Astrocyte (in vitro differentiated cells and primary cell): ENCODE data around the gene POU2F1. TPM values are rescaled to one million over a fixed set of nuclear protein-coding genes. Genes with fewer than 3 reads are reported as not detected.
A peak's percentile ranks its signal among the peaks of the same experiment; 100 is the strongest.

ENCODE experiments used
- DNase-seq: peaks from one replicate; pipeline ENCODE4 v3.0.0-alpha.2; 2010; ENCODE audit warnings: low read depth
- FAIRE-seq: peaks from 2 replicates; lab custom pipeline; 2011; peaks lifted over from hg19 to GRCh38; lab: Jason Lieb, UNC
- H2AFZ ChIP-seq: 2 replicates; pipeline ENCODE4 v1.6.0; 2012; ENCODE audit warnings: low read depth, low read length, inconsistent platforms
- H3K27ac ChIP-seq: 2 replicates; pipeline ENCODE4 v1.5.1; 2011; ENCODE audit warnings: low read depth, low read length, inconsistent platforms
- H3K27me3 ChIP-seq: 2 replicates; pipeline ENCODE4 v1.6.0; 2011; ENCODE audit warnings: low read length, inconsistent platforms; ENCODE audit not compliant: insufficient read depth
- H3K36me3 ChIP-seq: 2 replicates; pipeline ENCODE4 v1.5.1; 2011; ENCODE audit warnings: low read length, inconsistent platforms; ENCODE audit not compliant: insufficient read depth
- H3K4me1 ChIP-seq: 2 replicates; pipeline ENCODE4 v1.5.1; 2011; ENCODE audit warnings: low read length, inconsistent platforms; ENCODE audit not compliant: insufficient read depth
- H3K4me2 ChIP-seq: 2 replicates; pipeline ENCODE4 v1.6.0; 2012; ENCODE audit warnings: low read length, inconsistent platforms
- H3K4me3 ChIP-seq: 2 replicates; pipeline ENCODE4 v1.5.1; 2011; ENCODE audit warnings: low read depth, mild to moderate bottlenecking, low read length, inconsistent platforms; ENCODE audit not compliant: insufficient read depth
- H3K79me2 ChIP-seq: 2 replicates; pipeline ENCODE4 v1.6.0; 2012; ENCODE audit warnings: mild to moderate bottlenecking, low read length, inconsistent platforms; ENCODE audit not compliant: insufficient read depth
- H3K9ac ChIP-seq: 2 replicates; pipeline ENCODE4 v1.6.0; 2012; ENCODE audit warnings: mild to moderate bottlenecking, low read length, inconsistent platforms
- H3K9me3 ChIP-seq: 2 replicates; pipeline ENCODE4 v1.5.1; 2012; ENCODE audit warnings: low read depth, mild to moderate bottlenecking, low read length, inconsistent platforms; ENCODE audit not compliant: insufficient read depth
- H4K20me1 ChIP-seq: 2 replicates; pipeline ENCODE4 v1.6.0; 2012; ENCODE audit warnings: low read length, inconsistent platforms; ENCODE audit not compliant: insufficient read depth
- H3K27ac Mint-ChIP-seq: one replicate; pipeline ENCODE4 v1.8.0; 2021; ENCODE audit warnings: mild to moderate bottlenecking, mixed read lengths; ENCODE audit not compliant: unreplicated experiment
- H3K27me3 Mint-ChIP-seq: one replicate; pipeline ENCODE4 v1.8.0; 2021; ENCODE audit warnings: low read depth, mixed read lengths; ENCODE audit not compliant: unreplicated experiment
- H3K36me3 Mint-ChIP-seq: one replicate; pipeline ENCODE4 v1.8.0; 2021; ENCODE audit warnings: low read depth, mixed read lengths; ENCODE audit not compliant: unreplicated experiment
- H3K4me1 Mint-ChIP-seq: one replicate; pipeline ENCODE4 v1.8.0; 2021; ENCODE audit warnings: low read depth, mixed read lengths; ENCODE audit not compliant: unreplicated experiment
- H3K4me3 Mint-ChIP-seq: one replicate; pipeline ENCODE4 v1.8.0; 2021; ENCODE audit warnings: mild to moderate bottlenecking, moderate library complexity, mixed read lengths; ENCODE audit not compliant: unreplicated experiment
- H3K9me3 Mint-ChIP-seq: one replicate; pipeline ENCODE4 v1.8.0; 2021; ENCODE audit warnings: mild to moderate bottlenecking, mixed read lengths; ENCODE audit not compliant: unreplicated experiment
- EZH2 ChIP-seq: IDR thresholded peaks from 2 replicates; pipeline ENCODE4 v1.6.1; 2012; ENCODE audit warnings: mild to moderate bottlenecking, low read length, inconsistent platforms; ENCODE audit not compliant: insufficient read depth
- total RNA-seq: library from RNA; stranded (reverse); gene quantifications from 2 replicates; pipeline ENCODE4 v1.2.1, GENCODE V29; 2021
- TF ChIP-seq, protein P1 (sequence below): IDR thresholded peaks from 2 replicates; pipeline ENCODE4 v1.5.1; 2011; ENCODE audit warnings: low read depth, mild to moderate bottlenecking, inconsistent platforms, low read length, moderate library complexity; ENCODE audit not compliant: insufficient read depth

The POU2F1 gene
- total RNA-seq, 1 donor from 2014 or later: 21.7 TPM

DNA sequence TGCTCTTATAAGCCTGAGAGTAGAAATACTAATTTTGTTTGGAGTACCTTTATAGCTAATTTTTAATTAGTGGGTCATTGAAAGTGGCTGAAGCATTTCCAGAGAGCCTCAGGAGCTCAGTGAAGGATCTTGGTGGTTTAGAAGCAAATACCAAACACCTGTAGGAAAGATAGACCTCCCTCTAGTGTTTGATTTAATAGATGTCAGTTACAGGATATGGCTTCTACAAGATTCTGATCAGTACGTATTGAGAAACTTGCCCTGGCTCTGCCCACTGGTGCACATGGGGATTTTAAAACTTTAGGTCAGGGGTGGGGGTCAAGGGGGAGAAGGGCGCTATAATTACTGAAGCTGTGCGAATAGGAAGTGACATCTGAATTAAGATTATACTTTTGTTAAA, 122.2 kb downstream of the POU2F1 start:
- TF ChIP-seq, protein P1, sequence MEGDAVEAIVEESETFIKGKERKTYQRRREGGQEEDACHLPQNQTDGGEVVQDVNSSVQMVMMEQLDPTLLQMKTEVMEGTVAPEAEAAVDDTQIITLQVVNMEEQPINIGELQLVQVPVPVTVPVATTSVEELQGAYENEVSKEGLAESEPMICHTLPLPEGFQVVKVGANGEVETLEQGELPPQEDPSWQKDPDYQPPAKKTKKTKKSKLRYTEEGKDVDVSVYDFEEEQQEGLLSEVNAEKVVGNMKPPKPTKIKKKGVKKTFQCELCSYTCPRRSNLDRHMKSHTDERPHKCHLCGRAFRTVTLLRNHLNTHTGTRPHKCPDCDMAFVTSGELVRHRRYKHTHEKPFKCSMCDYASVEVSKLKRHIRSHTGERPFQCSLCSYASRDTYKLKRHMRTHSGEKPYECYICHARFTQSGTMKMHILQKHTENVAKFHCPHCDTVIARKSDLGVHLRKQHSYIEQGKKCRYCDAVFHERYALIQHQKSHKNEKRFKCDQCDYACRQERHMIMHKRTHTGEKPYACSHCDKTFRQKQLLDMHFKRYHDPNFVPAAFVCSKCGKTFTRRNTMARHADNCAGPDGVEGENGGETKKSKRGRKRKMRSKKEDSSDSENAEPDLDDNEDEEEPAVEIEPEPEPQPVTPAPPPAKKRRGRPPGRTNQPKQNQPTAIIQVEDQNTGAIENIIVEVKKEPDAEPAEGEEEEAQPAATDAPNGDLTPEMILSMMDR: no peak
- TF ChIP-seq EZH2: no peak
- H3K4me1 Mint-ChIP-seq: peaks cover 16% of the 10 kb centered on the region
- no peak overlapping the region for H3K4me2 ChIP-seq
- DNase-seq (no peak), FAIRE-seq (no peak)
- H3K27ac Mint-ChIP-seq: no peak overlapping the region
- H3K9me3 Mint-ChIP-seq: no peaks in the 10 kb centered on the region
- H3K27ac ChIP-seq: no peak overlapping the region
- peaks cover 10% of the 10 kb centered on the region for H3K36me3 Mint-ChIP-seq
- H3K79me2 ChIP-seq: no peaks in the 10 kb centered on the region
- H3K36me3 ChIP-seq: no peaks in the 10 kb centered on the region
- H3K9ac ChIP-seq: no peak overlapping the region
- no peaks in the 10 kb centered on the region for H3K27me3 ChIP-seq
- H3K4me1 ChIP-seq: peaks cover 3% of the 10 kb centered on the region
- no peaks in the 10 kb centered on the region for H3K9me3 ChIP-seq
- H3K4me3 Mint-ChIP-seq: no peak overlapping the region
- no peak overlapping the region for H3K4me3 ChIP-seq
- H4K20me1 ChIP-seq: peaks cover 5% of the 10 kb centered on the region
- H3K27me3 Mint-ChIP-seq: no peaks in the 10 kb centered on the region
- no peak overlapping the region for H2AFZ ChIP-seq

GRCh38 chr1:167344112-167344511, 123.4 kb downstream of the POU2F1 start:
- Histone ChIP-seq H3K79me2 (peaks cover 3% of the 10 kb centered on the region), H4K20me1 (peaks cover 5% of the 10 kb centered on the region), H3K36me3 (no peaks in the 10 kb centered on the region), H3K9ac (no peak overlapping the region), H3K4me3 (no peak overlapping the region), H2AFZ (no peak overlapping the region), H3K4me1 (peaks cover 3% of the 10 kb centered on the region), H3K4me2 (no peak overlapping the region), H3K9me3 (no peaks in the 10 kb centered on the region), H3K27ac (no peak overlapping the region), H3K27me3 (no peaks in the 10 kb centered on the region)
- Mint-ChIP-seq H3K4me3 (peak overlapping the region; percentile 27), H3K27me3 (no peaks in the 10 kb centered on the region), H3K27ac (no peak overlapping the region), H3K9me3 (no peaks in the 10 kb centered on the region), H3K4me1 (peaks cover 16% of the 10 kb centered on the region), H3K36me3 (peaks cover 6% of the 10 kb centered on the region)
- FAIRE-seq (no peak), DNase-seq (peak; percentile 92)
- no peak for TF ChIP-seq EZH2
- TF ChIP-seq, protein P1: no peak

DNA sequence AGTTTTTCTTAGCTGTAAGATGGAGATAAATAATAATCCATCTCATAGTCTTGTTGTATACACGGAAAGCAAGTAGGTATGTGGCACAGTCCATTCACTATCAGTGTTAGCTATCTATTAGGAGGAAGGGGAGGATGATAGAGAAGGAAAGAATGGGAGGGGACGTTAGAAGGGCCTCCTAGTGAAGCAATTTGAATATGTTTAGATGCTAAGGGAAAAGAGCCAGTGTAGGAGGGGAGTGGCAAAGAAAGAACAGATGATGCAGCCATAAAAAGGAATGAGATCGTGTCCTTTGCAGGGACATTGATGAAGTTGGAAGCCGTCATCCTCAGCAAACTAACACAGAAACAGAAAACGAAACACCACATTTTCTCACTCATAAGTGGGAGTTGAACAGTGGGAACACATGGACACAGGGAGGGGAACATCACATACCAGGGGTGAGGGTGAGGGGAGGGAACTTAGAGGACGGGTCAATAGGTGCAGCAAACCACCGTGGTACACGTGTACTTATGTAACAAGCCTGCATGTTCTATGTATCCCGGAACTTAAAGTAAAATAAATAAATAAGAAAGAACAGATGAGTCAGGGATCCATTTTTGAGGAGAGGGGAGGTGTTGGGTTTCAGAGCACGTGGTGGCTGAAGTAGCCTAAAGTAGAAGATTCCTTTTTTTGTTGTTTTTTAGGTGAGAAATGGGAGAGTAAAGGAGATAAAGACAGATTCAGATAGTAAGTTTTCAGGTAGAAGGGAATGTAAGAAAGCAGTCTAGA, 124.1 kb downstream of the POU2F1 start:
- H3K27me3 ChIP-seq: no peaks in the 10 kb centered on the region
- H3K4me3 Mint-ChIP-seq: no peak overlapping the region
- FAIRE-seq: no peak

More for the DNA sequence above, 124.1 kb downstream of the POU2F1 start:
- peaks cover 5% of the 10 kb centered on the region for H4K20me1 ChIP-seq
- no peak overlapping the region for H3K27ac ChIP-seq
- no peaks in the 10 kb centered on the region for H3K36me3 ChIP-seq
- Mint-ChIP-seq H3K9me3 (no peaks in the 10 kb centered on the region), H3K4me1 (peaks cover 16% of the 10 kb centered on the region), H3K27ac (peak overlapping the region; percentile 22), H3K36me3 (peaks cover 4% of the 10 kb centered on the region), H3K27me3 (no peaks in the 10 kb centered on the region)
- no peak for TF ChIP-seq EZH2
- H3K4me3 ChIP-seq: no peak overlapping the region
- H3K9me3 ChIP-seq: no peaks in the 10 kb centered on the region
- H3K4me1 ChIP-seq: peaks cover 3% of the 10 kb centered on the region
- H3K79me2 ChIP-seq: peaks cover 3% of the 10 kb centered on the region
- H2AFZ ChIP-seq: no peak overlapping the region
- H3K4me2 ChIP-seq: peak overlapping the region; percentile 41
- H3K9ac ChIP-seq: no peak overlapping the region
- DNase-seq: peak; percentile 37
